Gastroesophageal sphincter (tissue), 4 donors: ENCODE data around the gene JAKMIP2. TPM values are rescaled to one million over a fixed set of nuclear protein-coding genes. Genes with fewer than 3 reads are reported as not detected.
A peak's percentile ranks its signal among the peaks of the same experiment; 100 is the strongest.

ENCODE experiments used
- ATAC-seq: fragments of 150-250 bp; one replicate; pipeline ENCODE4 v1.9.1; 2016; ENCODE audit warnings: mild to moderate bottlenecking, moderate library complexity
- H3K27ac ChIP-seq, 4 donors: fragments of 200-600 bp; sonication (generic) in 3 of 4; 1 replicate in 3 of 4; 2 replicates in 1 of 4; pipeline ENCODE4 v1.5.1; 2016 to 2019
- H3K27me3 ChIP-seq: fragments of 200-600 bp; sonication (generic); one replicate; pipeline ENCODE4 v1.5.1; 2019
- H3K36me3 ChIP-seq, 2 donors: fragments of 200-600 bp; sonication (generic); one replicate each; pipeline ENCODE4 v1.5.1; 2019; ENCODE audit warnings: control low read depth in 1 of 2
- H3K4me1 ChIP-seq, 3 donors: fragments of 200-600 bp; sonication (generic); 1 replicate in 2 of 3; 2 replicates in 1 of 3; pipeline ENCODE4 v1.5.1; 2016 to 2019; ENCODE audit warnings: control low read depth in 2 of 3
- H3K4me3 ChIP-seq, 2 donors: fragments of 200-600 bp; sonication (generic); one replicate each; pipeline ENCODE4 v1.5.1; 2019; ENCODE audit warnings: mild to moderate bottlenecking in 1 of 2, moderate library complexity in 1 of 2
- H3K9me3 ChIP-seq, 3 donors: fragments of 200-600 bp; sonication (generic); one replicate each; pipeline ENCODE4 v1.5.1; 2017 to 2019; ENCODE audit warnings: control low read depth in 2 of 3
- CTCF ChIP-seq, 4 experiments: fragments of 200-600 bp in 2 of 4; fragments of 450-650 bp in 2 of 4; sonication (generic) in 1 of 4; IDR thresholded peaks; one replicate each; pipeline ENCODE4 v1.5.1; 2017 to 2019; ENCODE audit warnings: antibody characterized with exemption in 4 of 4, mild to moderate bottlenecking in 2 of 4, moderate library complexity in 2 of 4
- EP300 ChIP-seq: sonication (generic); formaldehyde crosslinking; IDR thresholded peaks from one replicate; pipeline ENCODE4 v1.6.1; 2017; ENCODE audit warnings: antibody characterized with exemption, mild to moderate bottlenecking
- POLR2A ChIP-seq, 2 donors: fragments of 450-650 bp; IDR thresholded peaks; one replicate each; pipeline ENCODE4 v1.6.1; 2017; ENCODE audit warnings: antibody characterized with exemption in 2 of 2, mild to moderate bottlenecking in 2 of 2, moderate library complexity in 1 of 2
- POLR2AphosphoS5 ChIP-seq: sonication (generic); formaldehyde crosslinking; IDR thresholded peaks from one replicate; pipeline ENCODE4 v1.6.1; 2017; ENCODE audit warnings: antibody characterized with exemption
- WGBS, 2 donors: methylation state at CpG; one replicate each; pipeline ENCODE4 v1.1.5; 2018; ENCODE audit warnings: low coverage in 1 of 2; 5-methylcytosine and 5-hydroxymethylcytosine counted together
- total RNA-seq, 4 donors: library from RNA; depleted of rRNA; stranded (reverse); fragments of >200 nt; gene quantifications; one replicate each; pipeline ENCODE4 v1.1.0, GENCODE V29; 2016

Gene JAKMIP2
- total RNA-seq, 4 donors from 2014 or later, result 0.62 to 2.3 (median 0.79) TPM

GRCh38 chr5:147628058-147628895 lies 154.3 kb downstream of the JAKMIP2 start:
- Histone ChIP-seq H3K36me3 (no peaks in the 10 kb centered on the region), H3K27ac (no peak overlapping the region), H3K4me1 (no peaks in the 10 kb centered on the region), H3K27me3 (no peaks in the 10 kb centered on the region), H3K4me3 (no peak overlapping the region), H3K9me3 (no peaks in the 10 kb centered on the region)
- no peak for TF ChIP-seq POLR2A (IDR thresholded peaks at IDR 0.05)
- peak; percentile 53 to 82 (median 64) for TF ChIP-seq CTCF (IDR thresholded peaks at IDR 0.05)
- no peak for TF ChIP-seq POLR2AphosphoS5
- TF ChIP-seq EP300, result no peak
- WGBS, 2 donors, result 44 to 51% methylated on average over 7 to 8 of the region's 8 CpGs
- peak; percentile 70 for ATAC-seq

GRCh38 chr5:147626464-147626863 lies 156.1 kb downstream of the JAKMIP2 start:
- Histone ChIP-seq H3K4me3 (no peak overlapping the region), H3K9me3 (no peaks in the 10 kb centered on the region), H3K27me3 (no peaks in the 10 kb centered on the region), H3K4me1 (no peaks in the 10 kb centered on the region), H3K36me3 (no peaks in the 10 kb centered on the region), H3K27ac (no peak overlapping the region)
- no peak for ATAC-seq
- 89 to 100% methylated on average over 1 to 2 of the region's 2 CpGs for WGBS, 2 donors
- TF ChIP-seq POLR2A (IDR thresholded peaks at IDR 0.05) (no peak), CTCF (IDR thresholded peaks at IDR 0.05) (no peak), EP300 (no peak), POLR2AphosphoS5 (no peak)

GRCh38 chr5:147621016-147621415 lies 161.5 kb downstream of the JAKMIP2 start:
- no peaks in the 10 kb centered on the region for H3K9me3 ChIP-seq
- H3K4me3 ChIP-seq, result no peak overlapping the region
- no peak for ATAC-seq
- H3K4me1 ChIP-seq, result no peaks in the 10 kb centered on the region
- no peak overlapping the region for H3K27ac ChIP-seq
- TF ChIP-seq POLR2AphosphoS5 (no peak), EP300 (no peak), CTCF (IDR thresholded peaks at IDR 0.05) (no peak), POLR2A (IDR thresholded peaks at IDR 0.05) (no peak)
- no peaks in the 10 kb centered on the region for H3K27me3 ChIP-seq
- no peaks in the 10 kb centered on the region for H3K36me3 ChIP-seq

GRCh38 chr5:147619281-147619878 lies 163.1 kb downstream of the JAKMIP2 start:
- 68 to 73% methylated on average over 2 of the region's 2 CpGs for WGBS, 2 donors
- no peak for ATAC-seq
- TF ChIP-seq POLR2A (IDR thresholded peaks at IDR 0.05) (no peak), CTCF (IDR thresholded peaks at IDR 0.05) (no peak), EP300 (no peak), POLR2AphosphoS5 (no peak)

More at GRCh38 chr5:147619281-147619878, 163.1 kb downstream of the JAKMIP2 start:
- no peaks in the 10 kb centered on the region for H3K36me3 ChIP-seq
- no peaks in the 10 kb centered on the region for H3K27me3 ChIP-seq
- H3K4me3 ChIP-seq, result no peak overlapping the region
- no peaks in the 10 kb centered on the region for H3K9me3 ChIP-seq
- H3K27ac ChIP-seq, result no peak overlapping the region
- H3K4me1 ChIP-seq, result no peaks in the 10 kb centered on the region
